ENCODE results near the gene STX10.

STX10 gene

GRCh38 chr19:13104848-13105711 is 45.1 kb downstream of the STX10 start:
- peak; percentile 27; the same call in 1 of the 2 replicates for TF ChIP-seq CTCF (IDR thresholded peaks at IDR 0.05)

- peak; percentile 80 for TF ChIP-seq CTCF (IDR thresholded peaks at IDR 0.05)
These were observed 45.8 kb downstream of the STX10 start for GRCh38 chr19:13104360-13104847.

GRCh38 chr19:13103581-13104359 is 46.4 kb downstream of the STX10 start:
- TF ChIP-seq CTCF (IDR thresholded peaks at IDR 0.05): no peak

DNA sequence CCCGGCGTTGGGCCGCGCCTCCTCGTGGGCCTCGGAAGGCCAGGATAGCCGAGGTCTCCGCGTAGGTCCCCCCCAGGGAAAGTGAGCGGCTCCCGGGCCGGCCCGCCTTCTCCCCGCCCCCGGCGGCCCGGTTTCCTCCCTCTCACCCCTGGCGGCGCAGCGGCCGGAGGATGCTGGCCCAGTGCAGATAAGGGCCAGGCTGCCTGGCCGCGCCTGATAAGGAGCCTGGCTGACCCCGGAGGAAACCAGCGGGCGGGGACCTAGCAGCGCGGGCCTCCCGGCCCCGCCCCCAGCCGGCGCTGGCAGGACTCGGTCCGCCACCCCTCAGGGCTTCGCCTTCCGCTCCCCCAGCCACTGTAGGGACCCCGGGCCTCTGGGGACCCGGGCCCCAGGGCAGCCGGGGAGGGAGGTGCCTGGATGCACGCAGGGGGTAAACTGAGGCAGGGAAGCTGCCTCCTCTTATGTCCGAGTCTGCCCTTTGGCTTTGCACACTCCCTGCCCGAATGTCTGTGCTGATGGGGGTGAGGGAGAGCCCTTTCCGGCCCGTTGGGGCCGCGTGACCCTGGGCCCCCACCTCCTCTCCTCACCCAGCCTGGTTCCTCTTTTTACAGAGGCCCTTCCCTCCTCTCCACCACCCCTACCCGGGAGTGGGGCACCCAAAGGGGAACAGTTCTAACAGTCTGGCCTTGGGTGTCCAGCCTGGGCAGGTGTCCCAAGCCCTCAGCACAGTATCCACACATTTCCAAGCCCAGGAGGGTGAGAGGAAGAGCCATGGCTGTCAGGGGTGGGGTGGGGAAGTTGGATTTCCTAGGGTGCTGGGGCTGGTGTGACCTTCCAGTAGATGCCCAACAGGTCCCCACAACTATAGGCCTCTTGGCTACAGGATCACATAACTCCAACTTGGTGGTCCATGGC is 47.3 kb downstream of the STX10 start, which contains the start of gene LYL1:
TSS of gene LYL1 (minus strand) at position 193 of the 915 bp plus-strand sequence. CDS start 1,687 bp downstream, outside the sequence.
- no peak for TF ChIP-seq CTCF (IDR thresholded peaks at IDR 0.05)

- no peak for TF ChIP-seq CTCF (IDR thresholded peaks at IDR 0.05)
These were observed 47.8 kb downstream of the STX10 start for GRCh38 chr19:13102416-13102665.

GRCh38 chr19:13101590-13102415 is 48.4 kb downstream of the STX10 start:
- no peak for TF ChIP-seq CTCF (IDR thresholded peaks at IDR 0.05)

All from LNCAP (cell line).